ENCODE results near the gene CLK1. TPM values are rescaled to one million over a fixed set of nuclear protein-coding genes. Genes with fewer than 3 reads are reported as not detected.
A peak's percentile ranks its signal among the peaks of the same experiment; 100 is the strongest.
"Not testable (repeated sequence)": the region's sequence is repeated elsewhere in the genome, so short reads cannot be mapped to it uniquely, and the experiment has no call there.

CLK1 gene
- total RNA-seq, 1 donor from 2014 or later: 118 TPM

GRCh38 chr2:200821686-200822245 is 42.7 kb downstream of the CLK1 start:
- Mint-ChIP-seq H3K4me3 (no peak overlapping the region), H3K27ac (no peak overlapping the region), H3K4me1 (peaks cover 10% of the 10 kb centered on the region), H3K9me3 (no peaks in the 10 kb centered on the region), H3K27me3 (ENCODE audit: low read depth) (no peaks in the 10 kb centered on the region), H3K36me3 (peaks cover 28% of the 10 kb centered on the region)
- no peak for TF ChIP-seq CTCF (IDR thresholded peaks at IDR 0.05; ENCODE audit: unreplicated experiment)
- no peak for DNase-seq (ENCODE audit: low spot score in 2 of 2, unreplicated experiment in 2 of 2)

GRCh38 chr2:200820573-200821234 is 43.8 kb downstream of the CLK1 start:
- Mint-ChIP-seq H3K4me1 (peaks cover under 1% of the 10 kb centered on the region), H3K4me3 (no peak overlapping the region), H3K36me3 (peaks cover 35% of the 10 kb centered on the region), H3K27me3 (ENCODE audit: low read depth) (no peaks in the 10 kb centered on the region), H3K9me3 (no peaks in the 10 kb centered on the region), H3K27ac (no peak overlapping the region)
- no peak for DNase-seq (ENCODE audit: low spot score in 2 of 2, unreplicated experiment in 2 of 2)
- no peak for TF ChIP-seq CTCF (IDR thresholded peaks at IDR 0.05; ENCODE audit: unreplicated experiment)

GRCh38 chr2:200818732-200819131 is 45.7 kb downstream of the CLK1 start:
- not testable (repeated sequence) for H3K27ac Mint-ChIP-seq; H3K27me3 Mint-ChIP-seq (ENCODE audit: low read depth); DNase-seq (ENCODE audit: low spot score in 2 of 2, unreplicated experiment in 2 of 2); H3K4me1 Mint-ChIP-seq; H3K9me3 Mint-ChIP-seq; H3K4me3 Mint-ChIP-seq
- peaks cover 48% of the 10 kb centered on the region for H3K36me3 Mint-ChIP-seq

GRCh38 chr2:200814917-200815316 is 49.5 kb downstream of the CLK1 start:
- peaks cover 40% of the 10 kb centered on the region for H3K36me3 Mint-ChIP-seq
- DNase-seq (ENCODE audit: low spot score in 2 of 2, unreplicated experiment in 2 of 2): no peak
- TF ChIP-seq CTCF (IDR thresholded peaks at IDR 0.05; ENCODE audit: unreplicated experiment): no peak
- H3K4me3 Mint-ChIP-seq: no peak overlapping the region
- H3K27me3 Mint-ChIP-seq (ENCODE audit: low read depth): no peaks in the 10 kb centered on the region
- no peak overlapping the region for H3K27ac Mint-ChIP-seq
- no peaks in the 10 kb centered on the region for H3K9me3 Mint-ChIP-seq
- peaks cover 24% of the 10 kb centered on the region for H3K4me1 Mint-ChIP-seq

GRCh38 chr2:200814276-200814815 is 50.1 kb downstream of the CLK1 start:
- Mint-ChIP-seq H3K36me3 (peaks cover 40% of the 10 kb centered on the region), H3K27ac (peak overlapping the region; percentile 26), H3K9me3 (no peaks in the 10 kb centered on the region)

More at GRCh38 chr2:200814276-200814815, 50.1 kb downstream of the CLK1 start:
- no peak overlapping the region for H3K4me3 Mint-ChIP-seq
- peaks cover 25% of the 10 kb centered on the region for H3K4me1 Mint-ChIP-seq
- DNase-seq (ENCODE audit: low spot score in 2 of 2, unreplicated experiment in 2 of 2): no peak
- H3K27me3 Mint-ChIP-seq (ENCODE audit: low read depth): no peaks in the 10 kb centered on the region
- no peak for TF ChIP-seq CTCF (IDR thresholded peaks at IDR 0.05; ENCODE audit: unreplicated experiment)

Measured in mesothelial cell of epicardium (in vitro differentiated cells).